Ascending aorta (tissue), 2 donors: Measurements from ENCODE around the gene SEMA3G. TPM values are rescaled to one million over a fixed set of nuclear protein-coding genes. Genes with fewer than 3 reads are reported as not detected.

Experiments used
- DNase-seq, 2 donors: peaks; one replicate each; pipeline ENCODE4 v3.0.0-alpha.2; 2019; ENCODE audit warnings: low spot score in 2 of 2
- H3K27ac ChIP-seq, 2 donors: fragments of 200-600 bp; sonication (generic); one replicate each; pipeline ENCODE4 v1.5.1; 2016 to 2017; ENCODE audit warnings: mild to moderate bottlenecking in 1 of 2
- H3K27me3 ChIP-seq: fragments of 200-600 bp; sonication (generic); one replicate; pipeline ENCODE4 v1.5.1; 2017
- H3K36me3 ChIP-seq, 2 donors: fragments of 200-600 bp; sonication (generic); one replicate each; pipeline ENCODE4 v1.5.1; 2016
- H3K4me1 ChIP-seq, 2 donors: fragments of 200-600 bp; sonication (generic); one replicate each; pipeline ENCODE4 v1.5.1; 2016 to 2017; ENCODE audit warnings: mild to moderate bottlenecking in 1 of 2
- H3K4me3 ChIP-seq, 2 donors: fragments of 200-600 bp; sonication (generic); one replicate each; pipeline ENCODE4 v1.5.1; 2016 to 2017; ENCODE audit warnings: mild to moderate bottlenecking in 1 of 2
- H3K9me3 ChIP-seq, 2 donors: fragments of 200-600 bp; sonication (generic); one replicate each; pipeline ENCODE4 v1.5.1; 2016
- CTCF ChIP-seq, 3 experiments: fragments of 200-600 bp in 2 of 3; fragments of 450-650 bp in 1 of 3; sonication (generic) in 2 of 3; IDR thresholded peaks; one replicate each; pipeline ENCODE4 v1.5.1; 2016 to 2019; ENCODE audit warnings: antibody characterized with exemption in 3 of 3, mild to moderate bottlenecking in 1 of 3, moderate library complexity in 1 of 3
- intact Hi-C: fragments of 100-400 bp; cut with DNase I; formaldehyde crosslinking; loops from one replicate; pipeline ENCODE4 v1.15.1; 2023
- total RNA-seq: library from RNA; depleted of rRNA; stranded (reverse); fragments of >200 nt; gene quantifications from one replicate; pipeline ENCODE4 v1.1.0, GENCODE V29; 2016

SEMA3G gene
- total RNA-seq, 1 donor from 2014 or later: 163 TPM

DNA sequence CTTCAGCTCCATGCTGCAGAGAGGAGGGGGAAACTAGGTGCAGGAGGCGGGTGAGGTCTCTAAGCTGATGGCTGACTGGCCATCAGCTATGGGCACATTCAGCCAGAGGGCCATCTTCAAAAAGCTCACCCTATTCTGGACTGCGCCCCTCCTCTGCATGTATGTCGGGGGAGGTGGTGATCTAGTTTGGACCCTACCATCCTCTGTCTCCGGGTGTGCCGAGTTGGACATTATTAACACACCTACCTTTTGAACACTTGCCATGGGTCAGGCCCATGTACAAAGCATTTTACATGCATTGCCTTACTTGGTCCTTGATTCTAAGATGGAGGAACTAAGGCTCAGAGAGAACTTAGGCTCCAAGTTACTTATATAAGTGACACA, 11.9 kb upstream of the SEMA3G start:
- Histone ChIP-seq H3K27me3 (no peaks in the 10 kb centered on the region), H3K36me3 (peaks cover 33 to 34% of the 10 kb centered on the region in 2 donors), H3K27ac (peak overlapping the region; percentile 89 to 94), H3K4me3 (peak overlapping the region; percentile 93 to 94), H3K4me1 (peaks cover 12 to 14% of the 10 kb centered on the region in 2 donors), H3K9me3 (no peaks in the 10 kb centered on the region)
- no peak for DNase-seq
- intact Hi-C loops: loop anchor here (10.0 kb wide), 1 partner anchor 228 kb away; the partner anchor contains the start of genes GNL3 and PBRM1
- TF ChIP-seq CTCF (IDR thresholded peaks at IDR 0.05): no peak

- Histone ChIP-seq H3K4me1 (peaks cover 12 to 14% of the 10 kb centered on the region in 2 donors), H3K27me3 (no peaks in the 10 kb centered on the region), H3K4me3 (peak overlapping the region; percentile 93 to 94), H3K9me3 (no peaks in the 10 kb centered on the region), H3K36me3 (peaks cover 30 to 32% of the 10 kb centered on the region in 2 donors), H3K27ac (peak overlapping the region; percentile 89 to 94)
- TF ChIP-seq CTCF (IDR thresholded peaks at IDR 0.05): no peak
- no peak for DNase-seq
- intact Hi-C loops: loop anchor here (10.0 kb wide), 1 partner anchor 229 kb away; the partner anchor contains the start of genes GNL3 and PBRM1
Measured at GRCh38 chr3:52456169-52456799, 11.4 kb upstream of the SEMA3G start.

GRCh38 chr3:52455283-52456168, 10.6 kb upstream of the SEMA3G start, which contains the start of gene NISCH:
TSS of gene NISCH (plus strand) at chr3:52455604. CDS start at chr3:52455642, 38 bp downstream.
- peaks cover 12 to 14% of the 10 kb centered on the region in 2 donors for H3K4me1 ChIP-seq
- H3K27ac ChIP-seq: peak within 1 kb of the TSS; percentile 89 to 94
- DNase-seq: peak; percentile 46 to 95
- no peaks in the 10 kb centered on the region for H3K9me3 ChIP-seq
- peaks cover 22 to 24% of the 10 kb centered on the region in 2 donors for H3K36me3 ChIP-seq
- intact Hi-C loops: loop anchor here (2.0 to 10.0 kb wide), 2 partner anchors 81 to 229 kb away; partner anchors contain the start of genes GNL3, PBRM1 and UQCC5
- TF ChIP-seq CTCF (IDR thresholded peaks at IDR 0.05): no peak
- peak within 1 kb of the TSS; percentile 93 to 94 for H3K4me3 ChIP-seq
- no peaks in the 10 kb centered on the region for H3K27me3 ChIP-seq

GRCh38 chr3:52454938-52455282, 10.0 kb upstream of the SEMA3G start:
- TF ChIP-seq CTCF (IDR thresholded peaks at IDR 0.05): no peak
- Histone ChIP-seq H3K27ac (peak overlapping the region; percentile 89 to 94), H3K9me3 (no peaks in the 10 kb centered on the region), H3K4me1 (peaks cover 12 to 14% of the 10 kb centered on the region in 2 donors), H3K4me3 (peak overlapping the region; percentile 93 to 94), H3K36me3 (peaks cover 19 to 20% of the 10 kb centered on the region in 2 donors), H3K27me3 (no peaks in the 10 kb centered on the region)
- no peak for DNase-seq
- intact Hi-C loops: loop anchor here (2.0 to 10.0 kb wide), 2 partner anchors 82 to 230 kb away; partner anchors contain the start of genes GNL3, PBRM1 and UQCC5

DNA sequence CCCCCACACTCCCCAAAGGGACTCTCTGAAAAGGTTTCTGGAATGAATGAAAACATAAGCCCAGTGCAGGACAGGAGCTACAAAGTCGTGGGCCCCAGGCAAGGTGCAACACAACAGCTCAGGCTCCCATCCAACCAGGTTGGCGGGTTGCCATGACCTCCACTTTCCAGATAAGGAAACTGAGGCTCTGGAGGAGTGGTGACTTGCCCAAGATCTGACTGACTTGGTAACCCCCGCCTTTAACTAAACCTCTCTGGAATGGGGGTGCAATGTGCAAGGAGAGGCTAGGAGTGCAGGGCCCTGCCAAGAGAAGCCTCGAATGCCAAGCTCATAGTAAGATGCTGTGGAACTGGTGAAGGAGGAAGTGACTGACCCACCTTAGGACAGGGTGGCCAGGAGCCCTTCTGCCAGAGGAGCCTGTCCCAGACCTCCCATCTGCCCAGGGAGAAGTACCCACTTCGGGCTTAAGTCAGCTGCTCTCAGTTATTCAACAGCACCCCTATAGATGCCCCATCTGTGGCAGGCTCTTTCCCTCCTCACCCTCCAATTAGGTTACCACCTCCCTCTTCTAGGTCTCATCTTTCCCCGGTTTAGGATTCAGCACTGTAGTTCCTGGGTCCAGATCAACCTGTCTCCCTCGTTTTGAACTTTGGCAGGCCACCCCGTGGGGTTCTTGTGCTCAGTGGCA, 9.5 kb upstream of the SEMA3G start:
- no peak for TF ChIP-seq CTCF (IDR thresholded peaks at IDR 0.05)
- Histone ChIP-seq H3K27me3 (no peaks in the 10 kb centered on the region), H3K27ac (peak overlapping the region; percentile 89 to 94), H3K9me3 (no peaks in the 10 kb centered on the region), H3K4me3 (peak overlapping the region; percentile 93 to 94), H3K4me1 (peaks cover 12 to 14% of the 10 kb centered on the region in 2 donors), H3K36me3 (peaks cover 15 to 16% of the 10 kb centered on the region in 2 donors)
- no peak for DNase-seq
- intact Hi-C loops: loop anchor here (2.0 to 10.0 kb wide), 2 partner anchors 82 to 230 kb away; partner anchors contain the start of genes GNL3, PBRM1 and UQCC5
